Cerebellar cortex (tissue), 1 donor: ENCODE measurements around the gene ARL3.

Experiments used
- DNase-seq: peaks from one replicate; pipeline ENCODE4 v3.0.0-alpha.2; 2015; ENCODE audit warnings: low spot score

Gene ARL3

GRCh38 chr10:102650655-102651454 lies 63.3 kb downstream of the ARL3 start:
- no peak for DNase-seq

- no peak for DNase-seq
These were observed 64.2 kb downstream of the ARL3 start for GRCh38 chr10:102649797-102650654.

GRCh38 chr10:102648889-102649796 lies 65.1 kb downstream of the ARL3 start:
- DNase-seq: peak; percentile 55

GRCh38 chr10:102648269-102648888 lies 65.8 kb downstream of the ARL3 start:
- no peak for DNase-seq

GRCh38 chr10:102647443-102648268 lies 66.5 kb downstream of the ARL3 start:
- no peak for DNase-seq

GRCh38 chr10:102646610-102647442 lies 67.4 kb downstream of the ARL3 start:
- peak; percentile 72 for DNase-seq

GRCh38 chr10:102645741-102646609 lies 68.2 kb downstream of the ARL3 start:
- DNase-seq: peak; percentile 69

- DNase-seq: no peak
These were observed 68.8 kb downstream of the ARL3 start for GRCh38 chr10:102645388-102645740.

- peak; percentile 64 for DNase-seq
These were observed 69.4 kb downstream of the ARL3 start for GRCh38 chr10:102644646-102645387.

GRCh38 chr10:102644066-102644645 lies 70.0 kb downstream of the ARL3 start, which contains the start of gene TRIM8:
Gene TRIM8 (plus strand): TSS chr10:102644479. CDS start chr10:102644618, 139 bp downstream.
- peak; percentile 47 for DNase-seq

- DNase-seq: peak; percentile 78
These were observed 70.7 kb downstream of the ARL3 start for GRCh38 chr10:102643336-102644065.

- peak; percentile 74 for DNase-seq
These were observed 71.4 kb downstream of the ARL3 start for GRCh38 chr10:102642736-102643335.

GRCh38 chr10:102641880-102642735 lies 72.1 kb downstream of the ARL3 start:
- peak; percentile 99 for DNase-seq

- peak; percentile 50 for DNase-seq
These were observed 72.8 kb downstream of the ARL3 start for GRCh38 chr10:102641402-102641801.

- DNase-seq: no peak
These were observed 74.7 kb downstream of the ARL3 start for GRCh38 chr10:102639537-102639936.
